NCI-H1417 (cell line): ENCODE results near the gene PTPN1.

Source experiments
- DNase-seq, 3 experiments: peaks; one replicate each; lab custom pipeline; 2025; lab: John Stamatoyannopoulos, UW

Gene PTPN1

DNA sequence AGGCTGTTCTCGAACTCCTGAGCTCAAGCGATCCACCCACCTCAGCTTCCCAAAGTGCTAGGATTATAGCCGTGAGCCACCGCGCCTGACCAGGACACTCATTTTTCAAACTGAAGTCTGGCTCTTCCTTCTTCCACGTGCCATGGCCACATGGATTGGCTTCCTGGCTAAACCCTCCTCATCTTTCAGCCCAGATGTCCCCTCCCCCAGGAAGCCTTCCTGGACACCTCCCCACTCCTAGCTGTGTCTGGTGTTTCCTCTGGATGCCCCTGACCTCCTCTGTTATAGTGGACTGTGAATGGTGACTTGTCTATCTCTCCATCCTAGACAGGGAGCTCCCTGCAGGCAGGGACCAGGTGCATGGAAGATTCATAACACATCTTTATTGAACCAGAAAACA, 124.0 kb downstream of the PTPN1 start:
- no peak for DNase-seq
